GM23248 (cell line): ENCODE measurements around the gene FKRP. TPM values are rescaled to one million over a fixed set of nuclear protein-coding genes. Genes with fewer than 3 reads are reported as not detected.

ENCODE experiments used
- DNase-seq: peaks from one replicate; pipeline ENCODE4 v3.0.0-alpha.2; 2015
- H2AFZ ChIP-seq: fragments of 200-600 bp; sonication (generic); 2 replicates; pipeline ENCODE4 v1.6.1; 2016; ENCODE audit warnings: antibody characterized with exemption
- H3F3A ChIP-seq: fragments of 200-600 bp; sonication (generic); 2 replicates; pipeline ENCODE4 v1.6.1; 2016; ENCODE audit warnings: mild to moderate bottlenecking, antibody characterized with exemption, mixed run types; ENCODE audit not compliant: insufficient read depth
- H3K27ac ChIP-seq: fragments of 200-600 bp; sonication (generic); 2 replicates; pipeline ENCODE4 v1.5.1; 2016; ENCODE audit warnings: mild to moderate bottlenecking
- H3K27me3 ChIP-seq: fragments of 200-600 bp; sonication (generic); replicated peaks from 2 replicates; pipeline ENCODE4 v1.6.1; 2016; ENCODE audit warnings: mild to moderate bottlenecking; ENCODE audit not compliant: insufficient read depth
- H3K36me3 ChIP-seq: fragments of 200-600 bp; sonication (generic); 2 replicates; pipeline ENCODE4 v1.6.1; 2016; ENCODE audit warnings: low read depth, mild to moderate bottlenecking
- H3K4me1 ChIP-seq: fragments of 200-600 bp; sonication (generic); 2 replicates; pipeline ENCODE4 v1.6.1; 2016; ENCODE audit warnings: mild to moderate bottlenecking; ENCODE audit not compliant: insufficient read depth
- H3K4me2 ChIP-seq: fragments of 200-600 bp; sonication (generic); one replicate; pipeline ENCODE4 v1.6.1; 2016; ENCODE audit warnings: mild to moderate bottlenecking; ENCODE audit not compliant: unreplicated experiment
- H3K4me3 ChIP-seq: fragments of 200-600 bp; sonication (generic); 2 replicates; pipeline ENCODE4 v1.5.1; 2016; ENCODE audit warnings: mild to moderate bottlenecking
- H3K79me2 ChIP-seq: fragments of 200-600 bp; sonication (generic); 2 replicates; pipeline ENCODE4 v1.6.1; 2016; ENCODE audit warnings: mild to moderate bottlenecking; ENCODE audit not compliant: insufficient read depth
- H3K9ac ChIP-seq: fragments of 200-600 bp; sonication (generic); 2 replicates; pipeline ENCODE4 v1.6.1; 2016; ENCODE audit warnings: mild to moderate bottlenecking
- H3K9me2 ChIP-seq: fragments of 200-600 bp; sonication (generic); 2 replicates; pipeline ENCODE4 v1.6.1; 2016; ENCODE audit warnings: mixed run types, mild to moderate bottlenecking, moderate library complexity; ENCODE audit not compliant: insufficient read depth
- H3K9me3 ChIP-seq: fragments of 200-600 bp; sonication (generic); one replicate; pipeline ENCODE4 v1.6.1; 2017; ENCODE audit warnings: low read depth
- H4K20me1 ChIP-seq: fragments of 200-600 bp; sonication (generic); 2 replicates; pipeline ENCODE4 v1.6.0; 2016; ENCODE audit not compliant: insufficient read depth
- EZH2 ChIP-seq: fragments of 200-600 bp; sonication (generic); IDR thresholded peaks from 2 replicates; pipeline ENCODE4 v1.6.1; 2018; ENCODE audit warnings: antibody characterized with exemption, mild to moderate bottlenecking; ENCODE audit not compliant: insufficient read depth, poor library complexity, severe bottlenecking
- EZH2phosphoT487 ChIP-seq: fragments of 200-600 bp; sonication (generic); IDR thresholded peaks from 2 replicates; pipeline ENCODE4 v1.6.1; 2018; ENCODE audit warnings: antibody characterized with exemption, moderate library complexity, mild to moderate bottlenecking, low read depth; ENCODE audit not compliant: insufficient read depth
- WGBS, 2 experiments: methylation state at CpG; one replicate each; pipeline ENCODE4 v1.1.6; 2015 to 2017; ENCODE audit warnings: low lambda C conversion rate in 2 of 2, low coverage in 1 of 2; ENCODE audit errors: missing lambda C conversion rate in 2 of 2; 5-methylcytosine and 5-hydroxymethylcytosine counted together
- in situ Hi-C: fragments of 300-500 bp; cut with MboI; formaldehyde crosslinking; loops from 2 replicates; pipeline ENCODE4 v1.15.0; 2020
- polyA plus RNA-seq: library from polyadenylated mRNA; unstranded; fragments of >200 nt; fragmentation: Nextera tagmentation; extraction: Ambion mirVana; gene quantifications from 2 replicates; pipeline ENCODE4 v1.2.1, GENCODE V29; 2016
- total RNA-seq: library from RNA; depleted of rRNA; stranded (reverse); fragments of >200 nt; shearing (Covaris generic); gene quantifications from 2 replicates; pipeline ENCODE4 v1.2.3, GENCODE V29; 2014

FKRP gene
- total and polyA plus RNA-seq, 2 experiments from 2014 or later = 15.0 to 41.5 TPM

GRCh38 chr19:46788262-46788967 is 42.6 kb downstream of the FKRP start, which contains the start of gene SLC1A5:
TSS of gene SLC1A5 (minus strand) at chr19:46788594. CDS start at chr19:46787965, 629 bp downstream.
- in situ Hi-C loops = no loop called here
- peak; percentile 99 for DNase-seq
- no peaks in the 10 kb centered on the region for H3K9me2 ChIP-seq
- no peak within 1 kb of the TSS for H2AFZ ChIP-seq
- H3K4me2 ChIP-seq = peak within 1 kb of the TSS; percentile 90
- no peaks in the 10 kb centered on the region for H3K9me3 ChIP-seq
- peaks cover 61% of the 10 kb centered on the region for H3K79me2 ChIP-seq
- 1 to 2% methylated on average over 31 to 46 of the region's 46 CpGs for WGBS, 2 experiments
- peaks cover 46% of the 10 kb centered on the region for H3F3A ChIP-seq
- peak within 1 kb of the TSS; percentile 94 for H3K4me3 ChIP-seq
- H3K27me3 ChIP-seq = no peaks in the 10 kb centered on the region
- no peak for TF ChIP-seq EZH2
- no peak for TF ChIP-seq EZH2phosphoT487
- peaks cover 32% of the 10 kb centered on the region for H3K4me1 ChIP-seq
- peak within 1 kb of the TSS; percentile 95 for H3K27ac ChIP-seq
- H4K20me1 ChIP-seq = no peaks in the 10 kb centered on the region
- no peaks in the 10 kb centered on the region; the same call in 1 of the 2 replicates for H3K36me3 ChIP-seq
- peak within 1 kb of the TSS; percentile 99 for H3K9ac ChIP-seq

DNA sequence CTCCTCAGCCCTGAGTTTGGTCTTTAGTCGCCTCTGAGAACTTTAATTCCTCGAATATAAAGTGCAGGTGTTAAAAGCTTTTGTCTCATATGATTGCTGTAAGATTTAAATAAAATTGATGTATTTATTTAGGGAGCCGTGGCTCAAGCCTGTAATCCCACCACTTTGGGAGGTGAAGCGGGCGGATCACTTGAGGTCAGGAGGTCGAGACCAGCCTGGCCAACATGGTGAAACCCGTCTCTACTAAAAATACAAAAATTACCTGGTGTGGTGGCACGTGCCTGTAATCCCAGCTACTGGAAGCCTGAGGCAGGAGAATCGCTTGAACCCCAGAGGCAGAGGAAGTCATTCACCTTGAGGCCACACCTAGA is 43.1 kb downstream of the FKRP start:
- in situ Hi-C loops = no loop called here
- Histone ChIP-seq H3K27me3 (no peaks in the 10 kb centered on the region), H3K9me3 (no peaks in the 10 kb centered on the region), H3K4me2 (no peak overlapping the region), H3K9me2 (no peaks in the 10 kb centered on the region), H3K9ac (no peak overlapping the region), H3K36me3 (no peaks in the 10 kb centered on the region; the same call in 1 of the 2 replicates), H3K4me1 (peaks cover 30% of the 10 kb centered on the region), H2AFZ (no peak overlapping the region), H3K4me3 (no peak overlapping the region), H3F3A (peaks cover 46% of the 10 kb centered on the region), H3K27ac (no peak overlapping the region), H4K20me1 (no peaks in the 10 kb centered on the region), H3K79me2 (peaks cover 56% of the 10 kb centered on the region)
- DNase-seq = no peak
- TF ChIP-seq EZH2 = no peak
- TF ChIP-seq EZH2phosphoT487 = no peak
- 86 to 88% methylated on average over 9 of the region's 9 CpGs for WGBS, 2 experiments

DNA sequence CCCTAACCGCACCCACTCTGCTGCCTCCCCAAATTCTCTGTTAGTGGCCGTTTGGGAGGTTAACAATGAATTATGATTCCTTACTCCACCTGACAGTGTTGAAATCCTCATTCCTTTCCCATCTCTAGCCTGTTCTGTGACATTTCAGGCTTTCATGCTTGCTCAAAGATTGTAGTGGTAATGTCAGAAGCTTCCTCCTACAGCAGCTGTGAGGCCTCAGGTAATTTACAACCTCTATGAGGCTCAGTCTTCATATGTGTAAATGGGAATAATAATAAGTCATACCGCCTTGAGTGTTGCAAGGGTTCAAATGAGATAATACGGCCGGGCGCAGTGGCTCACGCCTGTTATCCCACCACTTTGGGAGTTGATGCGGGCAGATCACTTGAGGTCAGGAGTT is 43.5 kb downstream of the FKRP start:
- WGBS, 2 experiments = 74 to 76% methylated on average over 8 of the region's 8 CpGs
- no peak for TF ChIP-seq EZH2phosphoT487
- TF ChIP-seq EZH2 = no peak
- DNase-seq = no peak
- Histone ChIP-seq H3K4me3 (no peak overlapping the region), H3K4me2 (no peak overlapping the region), H3K36me3 (no peaks in the 10 kb centered on the region; the same call in 1 of the 2 replicates), H3K9me2 (no peaks in the 10 kb centered on the region), H3K27ac (no peak overlapping the region), H3K4me1 (peaks cover 26% of the 10 kb centered on the region), H3K79me2 (peaks cover 52% of the 10 kb centered on the region), H4K20me1 (no peaks in the 10 kb centered on the region), H3K9ac (no peak overlapping the region), H3K9me3 (no peaks in the 10 kb centered on the region), H2AFZ (no peak overlapping the region), H3K27me3 (no peaks in the 10 kb centered on the region), H3F3A (peaks cover 43% of the 10 kb centered on the region)
- in situ Hi-C loops = no loop called here

GRCh38 chr19:46791944-46792343 is 46.1 kb downstream of the FKRP start:
- H3K9me2 ChIP-seq = no peaks in the 10 kb centered on the region
- H3F3A ChIP-seq = peaks cover 25% of the 10 kb centered on the region
- no peaks in the 10 kb centered on the region for H3K9me3 ChIP-seq
- no peaks in the 10 kb centered on the region for H3K27me3 ChIP-seq
- 84 to 91% methylated on average over 5 of the region's 5 CpGs for WGBS, 2 experiments
- DNase-seq = no peak
- H3K36me3 ChIP-seq = no peaks in the 10 kb centered on the region
- no peak overlapping the region for H3K27ac ChIP-seq
- H3K4me3 ChIP-seq = no peak overlapping the region
- H3K79me2 ChIP-seq = peaks cover 26% of the 10 kb centered on the region
- TF ChIP-seq EZH2phosphoT487 (no peak), EZH2 (no peak)
- no peak overlapping the region for H3K9ac ChIP-seq
- H3K4me2 ChIP-seq = no peak overlapping the region
- no peaks in the 10 kb centered on the region for H4K20me1 ChIP-seq
- H2AFZ ChIP-seq = no peak overlapping the region
- in situ Hi-C loops = no loop called here
- H3K4me1 ChIP-seq = peaks cover 28% of the 10 kb centered on the region
